Endothelial cell of umbilical vein (primary cell): ENCODE measurements around the gene PDE10A. TPM values are rescaled to one million over a fixed set of nuclear protein-coding genes. Genes with fewer than 3 reads are reported as not detected.

ENCODE experiments used
- BruUV-seq: library from RNA; stranded (reverse); fragments of 400-500 nt; replicated peaks from 2 replicates; lab custom pipeline; 2021; lab: Mats Ljungman, UMichigan
- CTCF ChIA-PET: fragments of 300-600, 350-600 bp; sonication (Branson Sonifier 250); formaldehyde crosslinking; loops from one replicate; lab custom pipeline; 2021; ENCODE audit warnings: antibody characterized with exemption, inconsistent platforms; lab: Charles Lee
- POLR2A ChIA-PET: fragments of 300-600, 350-600 bp; sonication (Branson Sonifier 250); formaldehyde crosslinking; loops from one replicate; lab custom pipeline; 2021; ENCODE audit warnings: antibody characterized with exemption, inconsistent platforms; lab: Charles Lee
- DNase-seq: peaks from one replicate; pipeline ENCODE4 v3.0.0-alpha.2; 2011; ENCODE audit warnings: low read depth, low spot score
- FAIRE-seq: peaks from 2 replicates; lab custom pipeline; 2011; peaks lifted over from hg19 to GRCh38; lab: Jason Lieb, UNC
- H2AFZ ChIP-seq: 2 replicates; pipeline ENCODE4 v1.6.0; 2012; ENCODE audit warnings: low read depth, low read length, control low read depth, inconsistent platforms
- H3K27ac ChIP-seq: 2 replicates; pipeline ENCODE4 v1.5.1; 2011; ENCODE audit warnings: low read depth, mild to moderate bottlenecking, control low read depth, low read length, moderate library complexity; ENCODE audit not compliant: insufficient read depth
- H3K27me3 ChIP-seq, 2 experiments: 2 replicates each; pipeline versions ENCODE4 v1.6.0 to v1.6.1; 2011; ENCODE audit warnings: low read length in 2 of 2, mixed read lengths in 1 of 2; ENCODE audit not compliant: control insufficient read depth in 2 of 2, insufficient read depth in 2 of 2
- H3K36me3 ChIP-seq, 2 experiments: 2 replicates in 1 of 2; 3 replicates in 1 of 2; pipeline ENCODE4 v1.5.1; 2011; ENCODE audit warnings: low read length in 2 of 2, mild to moderate bottlenecking in 1 of 2, moderate library complexity in 1 of 2; ENCODE audit not compliant: control insufficient read depth in 2 of 2, insufficient read depth in 2 of 2; ENCODE audit errors: extremely low read depth in 1 of 2
- H3K4me1 ChIP-seq: 3 replicates; pipeline ENCODE4 v1.5.1; 2011; ENCODE audit warnings: mild to moderate bottlenecking, low read length; ENCODE audit not compliant: control insufficient read depth, insufficient read depth; ENCODE audit errors: extremely low read depth
- H3K4me2 ChIP-seq: 2 replicates; pipeline ENCODE4 v1.6.1; 2011; ENCODE audit warnings: low read length, control low read depth, mixed read lengths; ENCODE audit not compliant: insufficient read depth
- H3K4me3 ChIP-seq, 3 experiments: fragments of 200-600 bp in 1 of 3; sonication (generic), shearing (Covaris generic) in 1 of 3; replicated peaks in 1 of 3; 2 replicates each; pipeline ENCODE4 v1.5.1; 2011 to 2016; ENCODE audit warnings: control low read depth in 3 of 3, low read length in 3 of 3, mild to moderate bottlenecking in 2 of 3, inconsistent platforms in 1 of 3, low read depth in 1 of 3, moderate library complexity in 1 of 3; ENCODE audit not compliant: insufficient read depth in 1 of 3
- H3K79me2 ChIP-seq: 2 replicates; pipeline ENCODE4 v1.6.0; 2012; ENCODE audit warnings: low read length, inconsistent platforms; ENCODE audit not compliant: control insufficient read depth, insufficient read depth
- H3K9ac ChIP-seq: replicated peaks from 2 replicates; pipeline ENCODE3; 2011; ENCODE audit warnings: low read length, control low read depth; ENCODE audit not compliant: insufficient read depth; ENCODE audit errors: extremely low read depth
- H3K9me1 ChIP-seq: replicated peaks from 3 replicates; pipeline ENCODE4 v1.6.0; 2011; ENCODE audit warnings: mild to moderate bottlenecking, low read length; ENCODE audit not compliant: control insufficient read depth, insufficient read depth; ENCODE audit errors: extremely low read depth
- H3K9me3 ChIP-seq: replicated peaks from 2 replicates; pipeline ENCODE4 v1.5.1; 2012; ENCODE audit warnings: low read length, inconsistent platforms; ENCODE audit not compliant: control insufficient read depth, insufficient read depth
- H4K20me1 ChIP-seq: replicated peaks from 2 replicates; pipeline ENCODE3; 2011; ENCODE audit warnings: mild to moderate bottlenecking, low read length; ENCODE audit not compliant: control insufficient read depth, insufficient read depth; ENCODE audit errors: extremely low read depth
- CTCF ChIP-seq, 2 donors: IDR thresholded peaks; 1 replicate in 1 of 2; 2 replicates in 1 of 2; pipeline ENCODE4 v1.5.1; 2011; ENCODE audit warnings: low read length in 2 of 2, mild to moderate bottlenecking in 2 of 2, moderate library complexity in 2 of 2, control low read depth in 1 of 2, inconsistent platforms in 1 of 2, low read depth in 1 of 2; ENCODE audit not compliant: insufficient read depth in 1 of 2; ENCODE audit errors: extremely low read depth in 1 of 2
- EZH2 ChIP-seq: IDR thresholded peaks from 2 replicates; pipeline ENCODE4 v1.6.1; 2012; ENCODE audit warnings: borderline replicate concordance, low read depth, mild to moderate bottlenecking, moderate library complexity, low read length, inconsistent platforms; ENCODE audit not compliant: severe bottlenecking
- FOS ChIP-seq: IDR thresholded peaks from 2 replicates; pipeline ENCODE4 v1.6.1; 2011; ENCODE audit warnings: mild to moderate bottlenecking, low read length, moderate library complexity, borderline replicate concordance; ENCODE audit not compliant: insufficient read depth
- GATA2 ChIP-seq: IDR thresholded peaks from 2 replicates; pipeline ENCODE4 v1.7.0; 2011; ENCODE audit warnings: low read depth, mild to moderate bottlenecking, moderate library complexity, mixed read lengths, low read length; ENCODE audit not compliant: insufficient read length, insufficient read depth
- JUN ChIP-seq: IDR thresholded peaks from 2 replicates; pipeline ENCODE4 v1.6.1; 2011; ENCODE audit warnings: borderline replicate concordance, low read depth; ENCODE audit not compliant: insufficient read length, insufficient read depth
- MAX ChIP-seq: IDR thresholded peaks from 2 replicates; pipeline ENCODE4 v1.6.1; 2011; ENCODE audit not compliant: insufficient read depth, insufficient read length
- dilution Hi-C: fragments of 300-500 bp; cut with MboI; formaldehyde crosslinking; loops from one replicate; pipeline ENCODE4 v1.15.0; 2019; ENCODE audit warnings: low sequenced_read_pairs; ENCODE audit not compliant: extremely low pct_ligation_motif_present
- intact Hi-C: fragments of 100-400 bp; cut with micrococcal nuclease; formaldehyde crosslinking; loops from one replicate; pipeline ENCODE4 v1.10.0; 2022
- polyA plus RNA-seq, 4 experiments: library from polyadenylated mRNA; depleted of rRNA in 3 of 4; stranded (reverse) in 3 of 4; unstranded in 1 of 4; fragments of >200 nt; gene quantifications; 2 replicates each; pipeline versions ENCODE4 v1.2.1 to v1.2.3, GENCODE V29; 2011 to 2012; ENCODE audit warnings: missing spikeins in 1 of 4
- total RNA-seq: library from RNA; stranded (reverse); gene quantifications from 2 replicates; pipeline ENCODE4 v1.2.3, GENCODE V29; 2021

Gene PDE10A
- total and polyA plus RNA-seq, 2 donors (not counting 3 experiments of a cell fraction or from before 2014, with no cell fraction given), result 0.86 to 2.9 TPM

- no peak for FAIRE-seq
- POLR2A ChIA-PET, result interaction anchor here (1.4 kb wide), 1 partner anchor 12 kb away, joined by 3 read pairs; no protein-coding TSS in a partner anchor
- CTCF ChIA-PET, result interaction anchor here (0.8 to 1.3 kb wide), 2 partner anchors 53 to 88 kb away, joined by 3 to 4 read pairs; no protein-coding TSS in a partner anchor
These were observed 78.0 kb downstream of the PDE10A start for GRCh38 chr6:165585060-165585459.

More at GRCh38 chr6:165585060-165585459, 78.0 kb downstream of the PDE10A start:
- Histone ChIP-seq H3K9me3 (no peaks in the 10 kb centered on the region), H4K20me1 (no peaks in the 10 kb centered on the region), H3K4me3 (no peak overlapping the region), H2AFZ (no peak overlapping the region), H3K36me3 (no peaks in the 10 kb centered on the region), H3K27ac (peak overlapping the region; percentile 42), H3K9ac (no peak overlapping the region), H3K9me1 (no peaks in the 10 kb centered on the region), H3K27me3 (no peaks in the 10 kb centered on the region), H3K79me2 (peaks cover 2% of the 10 kb centered on the region), H3K4me2 (no peak overlapping the region), H3K4me1 (peaks cover 3% of the 10 kb centered on the region)
- dilution Hi-C loops (no loop called here), intact Hi-C loops (loop anchor here (1.0 to 5.0 kb wide), 2 partner anchors 12 to 77 kb away; partner anchors contain the start of gene PDE10A)
- BruUV-seq, result no TSS peak
- peak; percentile 36 for TF ChIP-seq GATA2
- no peak for TF ChIP-seq JUN
- TF ChIP-seq FOS, result peak; percentile 51
- TF ChIP-seq MAX, result no peak
- no peak for TF ChIP-seq EZH2
- no peak for TF ChIP-seq CTCF (IDR thresholded peaks at IDR 0.05; ENCODE audit: extremely low read depth in 1 of 2, insufficient read depth in 1 of 2, low read depth in 1 of 2, low read length in 2 of 2)
- DNase-seq, result peak; percentile 63
